Measurements from ENCODE around the gene OR2G6.
"Not testable (repeated sequence)": the region's sequence is repeated elsewhere in the genome, so short reads cannot be mapped to it uniquely, and the experiment has no call there.

DNA sequence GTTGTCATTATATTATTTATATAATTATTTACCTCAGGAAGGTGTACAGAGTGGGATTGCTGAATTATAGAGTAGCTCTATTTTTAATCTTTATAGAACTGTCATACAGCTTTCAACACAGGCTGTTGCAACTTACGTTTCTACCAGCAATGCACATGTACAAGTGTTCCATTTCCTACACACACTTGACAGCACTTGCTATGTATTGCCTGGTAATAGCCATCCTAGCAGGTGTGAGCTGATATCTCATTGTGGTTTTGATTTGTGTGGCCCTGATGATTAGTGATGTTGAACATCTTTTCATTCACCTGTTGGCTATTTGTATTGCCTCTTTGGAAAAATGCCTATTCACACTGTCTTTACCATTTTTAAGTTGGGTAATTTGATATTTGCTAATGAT is 32.2 kb upstream of the OR2G6 start:
- TF ChIP-seq, protein P1, sequence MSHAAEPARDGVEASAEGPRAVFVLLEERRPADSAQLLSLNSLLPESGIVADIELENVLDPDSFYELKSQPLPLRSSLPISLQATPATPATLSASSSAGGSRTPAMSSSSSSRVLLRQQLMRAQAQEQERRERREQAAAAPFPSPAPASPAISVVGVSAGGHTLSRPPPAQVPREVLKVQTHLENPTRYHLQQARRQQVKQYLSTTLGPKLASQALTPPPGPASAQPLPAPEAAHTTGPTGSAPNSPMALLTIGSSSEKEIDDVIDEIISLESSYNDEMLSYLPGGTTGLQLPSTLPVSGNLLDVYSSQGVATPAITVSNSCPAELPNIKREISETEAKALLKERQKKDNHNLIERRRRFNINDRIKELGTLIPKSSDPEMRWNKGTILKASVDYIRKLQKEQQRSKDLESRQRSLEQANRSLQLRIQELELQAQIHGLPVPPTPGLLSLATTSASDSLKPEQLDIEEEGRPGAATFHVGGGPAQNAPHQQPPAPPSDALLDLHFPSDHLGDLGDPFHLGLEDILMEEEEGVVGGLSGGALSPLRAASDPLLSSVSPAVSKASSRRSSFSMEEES (CRISPR knock-in tag; IDR thresholded peaks at IDR 0.05) = not testable (repeated sequence)
- not testable (repeated sequence) for TF ChIP-seq JUND (IDR thresholded peaks at IDR 0.05; ENCODE audit: borderline replicate concordance, low read depth, low read length); JUND (tag; IDR thresholded peaks at IDR 0.05; ENCODE audit: borderline replicate concordance, low read depth, low read length); KLF16 (IDR thresholded peaks at IDR 0.05); NELFE (IDR thresholded peaks at IDR 0.05; ENCODE audit: insufficient read depth, insufficient read length); CTCF (IDR thresholded peaks at IDR 0.05 in 2 of 3, conservative IDR thresholded peaks at IDR 0.05 in 1 of 3; ENCODE audit: insufficient read depth in 2 of 3, low read depth in 1 of 3, low read length in 3 of 3); FOXJ3 (CRISPR knock-in tag; IDR thresholded peaks at IDR 0.05); PCBP2 (IDR thresholded peaks at IDR 0.05; ENCODE audit: low read depth, low read length, poor library complexity, severe bottlenecking); SMAD2 (IDR thresholded peaks at IDR 0.05; ENCODE audit: low read depth, low read length)
- TF ChIP-seq, protein P2, sequence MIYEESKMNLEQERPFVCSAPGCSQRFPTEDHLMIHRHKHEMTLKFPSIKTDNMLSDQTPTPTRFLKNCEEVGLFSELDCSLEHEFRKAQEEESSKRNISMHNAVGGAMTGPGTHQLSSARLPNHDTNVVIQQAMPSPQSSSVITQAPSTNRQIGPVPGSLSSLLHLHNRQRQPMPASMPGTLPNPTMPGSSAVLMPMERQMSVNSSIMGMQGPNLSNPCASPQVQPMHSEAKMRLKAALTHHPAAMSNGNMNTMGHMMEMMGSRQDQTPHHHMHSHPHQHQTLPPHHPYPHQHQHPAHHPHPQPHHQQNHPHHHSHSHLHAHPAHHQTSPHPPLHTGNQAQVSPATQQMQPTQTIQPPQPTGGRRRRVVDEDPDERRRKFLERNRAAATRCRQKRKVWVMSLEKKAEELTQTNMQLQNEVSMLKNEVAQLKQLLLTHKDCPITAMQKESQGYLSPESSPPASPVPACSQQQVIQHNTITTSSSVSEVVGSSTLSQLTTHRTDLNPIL (CRISPR knock-in tag; IDR thresholded peaks at IDR 0.05) = not testable (repeated sequence)

Measured in K562 (cell line).